Heart left ventricle (tissue), 16 donors: ENCODE data around the gene TMEM209. TPM values are rescaled to one million over a fixed set of nuclear protein-coding genes. Genes with fewer than 3 reads are reported as not detected.

ENCODE experiments used
- ATAC-seq, 4 donors: fragments of 200-7000 bp; cut with Tn5 transposase; one replicate each; pipeline ENCODE4 v1.9.1; 2020 to 2022; ENCODE audit warnings: moderate library complexity in 4 of 4, mild to moderate bottlenecking in 3 of 4, moderate number of reproducible peaks in 1 of 4
- DNase-seq, 5 donors: peaks; one replicate each; pipeline ENCODE4 v3.0.0-alpha.2; 2020
- H3K27ac ChIP-seq, 12 donors: fragments of 200-600 bp; sonication (generic) in 4 of 12; one replicate each; pipeline versions ENCODE4 v1.5.0 to v1.8.0; 2016 to 2022; ENCODE audit warnings: mild to moderate bottlenecking in 2 of 12
- H3K27me3 ChIP-seq, 9 donors: fragments of 200-600 bp; sonication (generic) in 2 of 9; one replicate each; pipeline versions ENCODE4 v1.5.1 to v1.8.0; 2016 to 2022; ENCODE audit warnings: mild to moderate bottlenecking in 3 of 9
- H3K36me3 ChIP-seq, 9 donors: fragments of 200-600 bp; sonication (generic) in 2 of 9; one replicate each; pipeline versions ENCODE4 v1.5.0 to v1.8.0; 2018 to 2022; ENCODE audit warnings: mild to moderate bottlenecking in 2 of 9
- H3K4me1 ChIP-seq, 12 donors: fragments of 200-600 bp; sonication (generic) in 4 of 12; one replicate each; pipeline versions ENCODE4 v1.5.0 to v1.8.0; 2016 to 2022; ENCODE audit warnings: mild to moderate bottlenecking in 3 of 12
- H3K4me3 ChIP-seq, 12 donors: fragments of 200-600 bp; sonication (generic) in 4 of 12; one replicate each; pipeline versions ENCODE4 v1.5.0 to v1.8.0; 2017 to 2022; ENCODE audit warnings: mild to moderate bottlenecking in 9 of 12, moderate library complexity in 4 of 12
- H3K9me3 ChIP-seq, 12 donors: fragments of 200-600 bp; sonication (generic) in 4 of 12; one replicate each; pipeline versions ENCODE4 v1.5.0 to v1.8.0; 2016 to 2022; ENCODE audit warnings: mild to moderate bottlenecking in 1 of 12
- POLR2A ChIP-seq, 2 donors: fragments of 450-650 bp; IDR thresholded peaks; one replicate each; pipeline ENCODE4 v1.6.1; 2017; ENCODE audit warnings: antibody characterized with exemption in 2 of 2, mild to moderate bottlenecking in 2 of 2, moderate library complexity in 2 of 2
- WGBS, 4 donors: extraction: QIAGEN DNeasy Blood & Tissue Kit in 2 of 4; methylation state at CpG; one replicate each; pipeline versions ENCODE4 v1.1.5 to v1.1.7; 2013 to 2018; 5-methylcytosine and 5-hydroxymethylcytosine counted together
- intact Hi-C, 10 donors: fragments of 100-400 bp; cut with DNase I; formaldehyde crosslinking; loops; one replicate each; pipeline versions ENCODE4 v1.11.1 to v1.14.2; 2022
- polyA plus RNA-seq, 2 donors: library from polyadenylated mRNA; stranded (reverse); fragments of 200-250 nt; gene quantifications; one replicate each; pipeline ENCODE4 v1.2.3, GENCODE V29; 2013
- total RNA-seq, 9 donors: library from RNA; depleted of rRNA in 2 of 9; stranded (reverse); fragments of >200 nt in 2 of 9; fragmentation: NEBNext Ultra II Directional in 3 of 9; extraction: Animal tissue kit (Norgen Biotek cat#: 25700) in 3 of 9; gene quantifications; one replicate each; pipeline versions ENCODE4 v1.1.0 to v1.2.4, GENCODE V29; 2016 to 2023
- TF ChIP-seq, protein P1 (sequence below), 12 donors: fragments of 200-600 bp; sonication (generic) in 4 of 12; IDR thresholded peaks; one replicate each; pipeline versions ENCODE4 v1.5.0 to v1.8.0; 2018 to 2022; ENCODE audit warnings: antibody characterized with exemption in 12 of 12, mild to moderate bottlenecking in 5 of 12
- donor health status: ischemic (EF 13 %, LVEDD 7.1; RV severe dilation, severe dysfunction).
- donor health status: healthy with polysubstance abuse.
- donor health status: DM: no; HTN: yes; CAD: no.
- donor health status: DM: no; HTN: no; CAD: no.
- donor health status: ischemic (EF 25% LVEDD 6.9; RV normal size, moderate dysfunction).
- donor health status: ischemic (EF 25% LVEDD 5.7; RV mildly dilated, moderate dysfunction).
- donor health status: healthy.
- donor health status: DM: yes; HTN: yes; CAD: no.
- donor health status: ischemic (EF 35%, LVEDD 5.7; RV mildly dilated, moderate dysfunction).
- donor health status: nonischemic (EF 11% LVEDD 7.7; RV severe dilation, severe dysfunction).
- donor health status: DM: yes; HTN: yes; CAD: no.
- donor health status: PGD.
- donor health status: ischemic (EF 29% LVEDD 5.4; RV normal size, mild dysfunction).
- donor health status: nonischemic (EF 23%, LVEDD 6.1; RV moderate dilation, normal function).

The TMEM209 gene
- total and polyA plus RNA-seq, 11 donors = 4.4 to 15.0 (median 8.9) TPM

DNA sequence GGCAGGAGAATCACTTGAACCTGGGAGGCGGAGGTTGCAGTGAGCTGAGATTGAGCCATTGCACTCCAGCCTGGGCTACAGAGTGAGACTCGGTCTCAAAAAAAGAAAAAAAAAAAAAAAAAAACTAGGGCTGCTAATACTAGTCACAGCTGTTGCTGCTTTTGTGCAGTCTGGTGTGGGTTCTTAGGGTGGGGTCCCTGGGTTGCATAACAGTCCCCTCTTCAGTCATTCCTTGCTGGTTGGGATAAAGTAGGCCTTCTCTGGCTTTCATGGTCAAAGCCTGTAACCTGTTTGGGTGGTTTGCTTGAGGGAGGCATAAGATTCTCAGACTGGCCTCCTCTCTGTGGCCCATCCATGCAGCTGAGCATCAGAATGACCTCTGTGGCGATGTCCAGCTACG, 16.5 kb upstream of the TMEM209 start:
- no peak overlapping the region for H3K27ac ChIP-seq
- DNase-seq = no peak
- no peak for ATAC-seq
- TF ChIP-seq, protein P1, sequence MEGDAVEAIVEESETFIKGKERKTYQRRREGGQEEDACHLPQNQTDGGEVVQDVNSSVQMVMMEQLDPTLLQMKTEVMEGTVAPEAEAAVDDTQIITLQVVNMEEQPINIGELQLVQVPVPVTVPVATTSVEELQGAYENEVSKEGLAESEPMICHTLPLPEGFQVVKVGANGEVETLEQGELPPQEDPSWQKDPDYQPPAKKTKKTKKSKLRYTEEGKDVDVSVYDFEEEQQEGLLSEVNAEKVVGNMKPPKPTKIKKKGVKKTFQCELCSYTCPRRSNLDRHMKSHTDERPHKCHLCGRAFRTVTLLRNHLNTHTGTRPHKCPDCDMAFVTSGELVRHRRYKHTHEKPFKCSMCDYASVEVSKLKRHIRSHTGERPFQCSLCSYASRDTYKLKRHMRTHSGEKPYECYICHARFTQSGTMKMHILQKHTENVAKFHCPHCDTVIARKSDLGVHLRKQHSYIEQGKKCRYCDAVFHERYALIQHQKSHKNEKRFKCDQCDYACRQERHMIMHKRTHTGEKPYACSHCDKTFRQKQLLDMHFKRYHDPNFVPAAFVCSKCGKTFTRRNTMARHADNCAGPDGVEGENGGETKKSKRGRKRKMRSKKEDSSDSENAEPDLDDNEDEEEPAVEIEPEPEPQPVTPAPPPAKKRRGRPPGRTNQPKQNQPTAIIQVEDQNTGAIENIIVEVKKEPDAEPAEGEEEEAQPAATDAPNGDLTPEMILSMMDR (IDR thresholded peaks at IDR 0.05) = no peak
- TF ChIP-seq POLR2A (IDR thresholded peaks at IDR 0.05) = no peak
- H3K4me3 ChIP-seq = no peak overlapping the region
- H3K4me1 ChIP-seq = no peaks in the 10 kb centered on the region
- H3K27me3 ChIP-seq = no peaks in the 10 kb centered on the region
- intact Hi-C loops = no loop called here
- WGBS, 4 donors = 86 to 94% (median 94%) methylated on average over 4 of the region's 4 CpGs
- no peaks in the 10 kb centered on the region for H3K36me3 ChIP-seq
- H3K9me3 ChIP-seq = peaks cover 0 to 3% (median 0%) of the 10 kb centered on the region in 12 donors

DNA sequence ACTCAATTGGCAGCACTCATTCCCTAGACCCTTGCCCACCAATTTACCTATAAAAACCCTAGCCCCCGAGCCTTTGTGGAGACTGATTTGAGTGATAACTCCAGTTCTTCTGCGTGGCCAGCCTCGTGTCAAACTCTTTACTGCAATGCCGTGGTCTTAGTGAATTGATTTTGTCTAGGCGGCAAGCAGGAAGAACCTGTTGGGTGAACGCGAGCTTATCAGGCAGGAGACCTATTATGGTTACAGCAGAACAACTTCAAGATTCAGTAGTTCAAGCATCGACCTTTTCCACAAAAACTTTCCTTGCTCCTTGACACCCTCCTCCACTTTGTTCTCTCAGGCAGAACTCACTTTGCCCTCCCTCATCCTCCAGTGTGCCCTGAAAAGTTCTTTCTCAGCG, 14.7 kb upstream of the TMEM209 start:
- H3K27ac ChIP-seq = no peak overlapping the region
- no peaks in the 10 kb centered on the region for H3K4me1 ChIP-seq
- no peaks in the 10 kb centered on the region for H3K27me3 ChIP-seq
- intact Hi-C loops = no loop called here
- H3K4me3 ChIP-seq = no peak overlapping the region
- H3K36me3 ChIP-seq = no peaks in the 10 kb centered on the region
- no peak for TF ChIP-seq POLR2A (IDR thresholded peaks at IDR 0.05)
- TF ChIP-seq, protein P1 (IDR thresholded peaks at IDR 0.05) = no peak
- 88 to 93% (median 91%) methylated on average over 9 of the region's 9 CpGs for WGBS, 4 donors
- H3K9me3 ChIP-seq = no peaks in the 10 kb centered on the region
- ATAC-seq (no peak), DNase-seq (no peak)

DNA sequence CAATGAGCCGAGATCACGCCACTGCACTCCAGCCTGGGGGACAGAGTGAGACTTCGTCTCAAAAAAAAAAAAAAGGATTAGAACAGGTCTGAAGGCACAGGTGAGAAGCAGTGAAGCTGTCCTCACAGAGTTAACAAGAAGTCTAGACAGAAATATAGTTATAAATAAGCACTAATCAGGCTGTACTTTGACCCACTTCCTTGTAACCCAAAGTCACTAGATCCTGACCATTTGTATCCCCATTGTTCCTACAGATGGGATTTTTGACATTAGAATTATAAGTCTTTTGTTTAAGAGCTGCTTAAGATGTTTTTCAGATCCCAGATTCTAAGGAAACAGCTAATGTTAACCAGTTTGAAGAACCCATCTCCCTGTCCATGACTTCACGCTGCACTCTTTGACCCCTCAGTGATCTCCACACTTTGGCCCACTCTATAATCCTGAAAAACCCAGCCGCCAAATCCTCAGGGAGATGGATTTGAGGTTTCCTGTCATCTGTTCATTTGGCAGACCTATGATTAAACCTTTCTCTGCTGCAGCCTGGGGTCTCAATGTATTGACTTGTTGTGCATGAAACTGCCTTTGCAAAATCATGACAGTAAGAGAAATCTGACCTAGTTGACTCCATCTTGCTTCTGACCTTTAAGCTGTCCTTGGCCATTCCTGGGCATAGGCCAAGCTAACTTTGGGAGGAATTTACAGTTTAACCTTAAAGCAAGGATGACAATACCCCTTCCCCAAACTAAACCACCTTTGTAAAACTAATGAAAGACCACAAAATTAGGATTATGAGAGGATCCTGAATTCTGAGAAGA, 13.8 kb upstream of the TMEM209 start:
- intact Hi-C loops = no loop called here
- Histone ChIP-seq H3K4me3 (no peak overlapping the region), H3K27me3 (no peaks in the 10 kb centered on the region), H3K27ac (no peak overlapping the region), H3K4me1 (no peaks in the 10 kb centered on the region), H3K36me3 (no peaks in the 10 kb centered on the region), H3K9me3 (no peaks in the 10 kb centered on the region)
- DNase-seq (no peak), ATAC-seq (no peak)
- TF ChIP-seq, protein P1 (IDR thresholded peaks at IDR 0.05) = no peak
- no peak for TF ChIP-seq POLR2A (IDR thresholded peaks at IDR 0.05)
- WGBS, 4 donors = 82 to 86% (median 84%) methylated on average over 5 of the region's 5 CpGs

DNA sequence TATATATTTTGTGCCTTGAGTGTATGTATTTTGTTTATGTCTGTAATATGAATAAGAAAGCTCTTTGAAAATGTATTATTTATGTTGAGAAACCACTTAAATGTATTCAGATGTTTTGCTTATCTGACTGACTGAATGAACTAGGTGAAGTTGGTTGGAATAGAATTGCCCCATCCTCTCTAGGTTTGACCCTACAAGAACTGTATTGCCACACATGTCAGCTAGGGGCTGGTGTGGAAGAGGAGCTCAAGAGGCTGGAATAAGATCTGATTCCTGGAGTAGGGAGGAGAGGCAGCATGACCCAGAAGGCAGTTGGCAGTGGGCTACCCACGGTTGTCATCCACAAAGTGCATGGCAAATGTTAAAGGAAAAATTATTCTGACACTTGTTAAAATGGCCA, 11.5 kb upstream of the TMEM209 start:
- Histone ChIP-seq H3K36me3 (no peaks in the 10 kb centered on the region), H3K9me3 (no peaks in the 10 kb centered on the region), H3K27me3 (peaks cover 0 to 3% (median 0%) of the 10 kb centered on the region in 9 donors), H3K27ac (no peak overlapping the region), H3K4me1 (no peaks in the 10 kb centered on the region), H3K4me3 (no peak overlapping the region)
- no peak for ATAC-seq
- DNase-seq = no peak
- intact Hi-C loops = no loop called here
- TF ChIP-seq POLR2A (IDR thresholded peaks at IDR 0.05) = no peak
- TF ChIP-seq, protein P1 (IDR thresholded peaks at IDR 0.05) = no peak
- WGBS, 4 donors = 74 to 85% (median 77%) methylated on average over 1 of the region's 1 CpG
